HG03045 (cell line): ENCODE measurements around the gene DDX23.

ENCODE experiments used
- ATAC-seq: cut with Tn5 transposase; IDR thresholded peaks from one replicate; pipeline ENCODE4 v1.9.1; 2021; ENCODE audit warnings: mild to moderate bottlenecking, moderate library complexity; ENCODE audit not compliant: unreplicated experiment

DDX23 gene

DNA sequence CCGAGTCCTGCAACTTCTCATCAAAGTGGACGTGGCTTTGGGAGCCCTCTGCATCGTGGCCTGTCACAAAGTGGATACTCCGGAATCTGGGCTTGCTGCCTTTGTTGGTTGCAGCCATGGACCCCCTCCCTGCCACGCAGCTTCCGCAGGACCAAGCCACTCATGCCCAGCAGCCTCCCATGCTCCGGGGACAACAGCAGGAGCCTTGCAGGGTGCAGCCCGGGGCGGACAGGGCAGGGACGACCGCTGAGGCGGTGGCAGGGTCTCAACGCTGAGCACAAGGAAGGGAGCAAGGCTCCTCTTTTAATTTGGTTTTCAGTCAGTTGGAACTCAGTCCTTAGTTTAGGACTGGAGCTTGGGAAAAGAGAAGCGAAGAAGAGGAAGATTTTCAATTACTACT lies 51.0 kb downstream of the DDX23 start:
- no peak for ATAC-seq

DNA sequence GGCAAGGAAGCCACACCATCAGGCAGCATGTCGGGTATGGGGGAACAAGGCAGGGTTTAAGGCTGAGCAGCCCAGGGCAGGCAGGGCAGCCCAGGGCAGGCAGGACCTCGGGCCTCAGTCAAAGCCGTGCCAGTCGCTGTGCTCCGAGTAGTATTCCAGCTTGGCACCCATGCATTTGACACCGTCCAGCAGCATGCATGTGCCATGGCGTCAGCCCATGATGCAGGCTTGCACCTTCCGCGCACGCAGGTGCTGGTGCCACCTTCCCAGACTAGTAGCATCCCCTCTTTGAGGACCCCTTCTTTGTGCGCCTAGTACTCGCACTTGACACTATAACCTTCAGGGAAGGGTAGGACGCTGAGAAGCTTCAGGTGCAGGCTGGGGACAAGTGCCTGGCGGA lies 51.5 kb downstream of the DDX23 start:
- ATAC-seq, result no peak

DNA sequence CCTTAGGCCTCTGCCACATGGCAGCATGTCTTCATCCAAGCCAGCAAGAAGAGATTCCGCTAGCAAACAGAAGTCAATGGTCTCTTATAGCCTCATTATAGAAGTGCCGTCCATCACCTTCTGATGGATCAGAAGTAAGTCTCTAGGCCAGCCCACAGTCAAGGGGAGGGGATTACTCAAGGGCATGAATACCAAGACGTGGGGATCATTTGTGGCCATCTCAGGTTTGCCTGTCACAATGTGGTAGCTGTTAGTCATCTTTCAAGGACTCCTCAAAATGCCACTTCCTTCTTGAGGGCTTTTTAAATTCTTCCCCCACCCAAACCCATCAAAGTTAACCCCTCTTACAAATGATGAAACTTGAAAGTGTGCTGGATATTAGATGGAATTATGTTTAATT lies 55.0 kb downstream of the DDX23 start:
- no peak for ATAC-seq

DNA sequence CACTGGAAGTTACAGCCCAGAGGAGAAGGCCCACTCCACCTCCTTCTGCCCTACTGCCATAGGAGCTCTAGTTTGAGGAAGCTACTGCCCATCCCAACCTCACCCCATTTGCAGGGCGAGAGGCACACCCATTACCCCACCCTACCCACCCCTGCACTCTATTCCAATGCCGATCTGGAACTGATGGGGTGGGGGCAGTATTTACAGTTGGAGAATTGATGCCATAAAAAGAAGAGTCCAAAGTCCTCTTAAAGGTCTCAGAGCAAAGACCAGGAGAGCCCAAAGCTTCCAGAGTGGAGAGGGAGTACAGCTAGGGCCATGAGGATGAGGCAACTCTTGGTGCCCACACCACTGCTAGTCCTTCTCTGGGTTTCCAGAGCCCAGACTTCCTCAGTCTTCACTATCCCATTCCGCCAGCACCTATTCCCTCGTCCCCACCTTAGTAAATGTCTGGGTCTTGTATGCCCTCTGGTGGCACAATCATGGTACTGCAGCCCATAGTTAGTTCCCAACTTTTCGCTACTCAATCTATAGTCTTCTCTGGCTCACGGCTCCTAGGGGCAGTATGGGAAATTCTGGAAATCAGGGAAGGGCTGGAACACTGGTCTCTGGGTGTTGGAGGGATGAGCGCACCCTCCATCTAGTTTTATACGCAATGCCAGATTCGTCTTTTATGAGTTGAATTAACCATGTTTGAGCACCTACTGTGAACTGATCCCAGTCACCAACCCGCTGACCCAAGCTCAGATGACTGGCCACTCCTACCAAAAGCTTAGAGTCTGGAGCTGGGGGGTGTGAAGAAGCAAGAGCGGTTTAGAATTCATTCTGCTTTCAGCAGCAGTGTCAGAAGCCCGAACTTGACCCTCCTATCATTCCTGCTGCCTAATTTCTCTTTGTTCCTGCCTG lies 56.2 kb downstream of the DDX23 start:
- ATAC-seq, result no peak

DNA sequence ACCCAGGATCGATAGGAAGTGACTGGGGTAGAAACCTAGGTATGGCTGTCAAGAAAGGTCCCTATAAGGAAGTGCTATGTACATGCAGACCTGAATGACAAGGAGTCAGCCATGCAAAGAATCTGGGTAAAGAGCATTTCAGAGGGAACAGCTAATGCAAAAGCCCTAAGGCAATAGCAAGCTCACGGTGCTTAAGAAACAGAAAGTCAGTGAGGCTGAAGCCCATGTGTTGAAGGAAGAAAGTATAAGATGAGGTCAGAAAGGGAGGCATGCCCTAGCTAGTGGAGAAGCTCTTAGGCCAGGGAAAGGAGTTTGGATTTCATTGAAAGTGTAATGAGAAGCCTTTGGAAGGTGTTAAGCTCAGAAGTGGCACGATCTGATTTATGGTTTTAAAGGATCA lies 57.1 kb downstream of the DDX23 start:
- ATAC-seq, result no peak

DNA sequence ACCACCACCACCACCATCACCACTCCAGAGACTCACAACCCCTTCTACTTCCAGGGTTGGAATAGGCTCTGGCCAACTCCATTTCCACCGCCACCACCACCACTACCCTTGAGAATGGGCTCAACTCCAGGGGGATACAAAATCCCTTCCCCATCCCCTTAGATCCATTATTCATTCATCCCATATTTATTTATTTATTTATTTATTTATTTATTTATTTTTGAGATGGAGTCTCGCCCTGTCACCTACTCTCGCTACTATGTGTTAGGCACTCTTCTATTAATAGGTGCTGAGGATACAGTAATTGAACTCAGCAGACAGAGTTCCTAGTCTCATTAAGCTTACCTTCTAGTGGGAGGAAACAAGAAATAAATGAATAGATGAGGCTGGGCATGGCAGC lies 58.3 kb downstream of the DDX23 start:
- ATAC-seq, result no peak

DNA sequence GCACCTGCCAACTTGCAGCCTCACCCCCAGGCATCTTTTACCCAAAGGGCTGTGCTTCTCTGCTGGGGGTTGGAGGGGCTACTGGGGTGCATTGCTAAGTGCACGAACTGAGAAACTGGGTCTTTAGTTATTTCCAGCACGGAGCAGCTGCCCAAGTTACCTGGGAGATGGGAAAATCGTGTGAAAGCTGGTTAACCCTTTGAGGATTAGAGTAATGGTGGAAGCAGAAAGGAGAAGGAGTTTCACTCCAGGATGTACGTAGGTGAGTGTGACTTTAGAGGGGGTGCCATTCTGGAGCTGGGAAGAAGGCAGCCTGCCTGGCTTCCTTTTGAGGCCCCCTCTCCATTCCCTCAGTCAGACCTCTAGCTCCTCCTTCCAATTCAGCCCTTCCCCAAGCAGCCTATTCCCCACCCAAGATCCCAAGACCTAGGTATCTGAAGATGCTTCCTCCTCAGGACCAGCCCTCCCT lies 62.1 kb downstream of the DDX23 start:
- no peak for ATAC-seq

DNA sequence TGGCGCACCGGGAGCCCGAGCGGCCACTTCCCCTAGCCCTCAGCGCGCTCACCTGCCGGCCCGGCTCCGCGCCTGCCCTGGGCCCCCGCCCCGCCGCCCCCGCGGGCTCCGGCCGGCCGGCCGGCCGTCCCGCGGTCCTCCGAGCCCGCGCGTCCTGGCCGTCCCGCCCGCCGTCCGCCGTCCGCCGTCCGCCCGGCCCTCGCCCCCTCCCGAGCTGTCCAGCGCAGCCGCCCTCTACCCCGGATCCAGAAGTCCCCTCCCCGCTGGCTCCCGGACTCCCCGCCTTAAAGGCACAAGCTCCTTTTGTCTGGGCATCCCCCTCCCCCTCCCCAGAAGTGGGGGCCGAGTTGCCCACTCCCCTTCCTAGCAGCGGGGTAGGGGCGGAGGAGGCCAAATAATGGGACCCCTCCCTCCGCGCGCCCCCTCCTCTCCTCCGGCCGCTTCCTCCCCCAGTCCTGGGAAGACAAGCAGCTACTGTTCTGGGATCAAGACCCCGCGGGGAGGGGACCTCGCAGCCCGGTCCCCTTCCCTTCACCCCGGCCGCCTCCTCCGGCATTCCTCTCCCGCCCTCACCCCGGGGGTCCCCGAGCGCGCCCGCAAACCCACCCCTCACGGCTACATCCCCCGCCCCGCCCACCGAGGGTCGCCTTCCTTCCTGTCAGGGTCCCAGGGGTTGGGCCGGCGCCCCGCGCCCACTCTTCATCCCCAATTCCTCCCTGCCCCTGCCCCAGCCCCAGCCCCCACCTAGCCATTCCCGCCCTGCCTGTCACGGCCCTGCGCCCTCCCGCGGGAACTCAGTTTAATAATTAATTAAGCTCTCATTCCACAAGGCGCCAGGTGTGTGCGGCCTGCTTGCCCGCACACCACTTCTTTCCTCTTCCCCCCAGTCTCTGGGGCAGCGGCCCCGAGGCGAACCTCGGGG lies 62.8 kb downstream of the DDX23 start, which contains the start of gene ADCY6:
Gene ADCY6 (minus strand): TSS at position 236 of the 922 bp plus-strand sequence. CDS start 5,655 bp downstream, outside the sequence.
- no peak for ATAC-seq

DNA sequence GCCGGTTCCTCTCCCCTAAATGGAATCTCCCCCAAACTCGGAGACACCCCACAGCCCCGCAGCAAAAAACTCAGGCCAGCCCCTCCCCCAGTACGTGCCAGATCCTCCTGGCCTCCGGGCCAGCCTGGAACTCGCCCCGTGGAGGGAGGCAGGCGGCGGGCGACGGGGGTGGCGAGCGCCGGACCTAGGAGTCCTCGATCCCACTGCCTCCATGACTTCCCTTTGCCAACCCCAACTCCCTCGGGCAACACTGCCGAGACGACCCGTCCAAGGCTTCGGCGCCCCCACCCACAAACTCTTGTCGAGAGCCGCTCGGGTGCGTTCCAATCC lies 63.5 kb downstream of the DDX23 start:
- ATAC-seq, result no peak

DNA sequence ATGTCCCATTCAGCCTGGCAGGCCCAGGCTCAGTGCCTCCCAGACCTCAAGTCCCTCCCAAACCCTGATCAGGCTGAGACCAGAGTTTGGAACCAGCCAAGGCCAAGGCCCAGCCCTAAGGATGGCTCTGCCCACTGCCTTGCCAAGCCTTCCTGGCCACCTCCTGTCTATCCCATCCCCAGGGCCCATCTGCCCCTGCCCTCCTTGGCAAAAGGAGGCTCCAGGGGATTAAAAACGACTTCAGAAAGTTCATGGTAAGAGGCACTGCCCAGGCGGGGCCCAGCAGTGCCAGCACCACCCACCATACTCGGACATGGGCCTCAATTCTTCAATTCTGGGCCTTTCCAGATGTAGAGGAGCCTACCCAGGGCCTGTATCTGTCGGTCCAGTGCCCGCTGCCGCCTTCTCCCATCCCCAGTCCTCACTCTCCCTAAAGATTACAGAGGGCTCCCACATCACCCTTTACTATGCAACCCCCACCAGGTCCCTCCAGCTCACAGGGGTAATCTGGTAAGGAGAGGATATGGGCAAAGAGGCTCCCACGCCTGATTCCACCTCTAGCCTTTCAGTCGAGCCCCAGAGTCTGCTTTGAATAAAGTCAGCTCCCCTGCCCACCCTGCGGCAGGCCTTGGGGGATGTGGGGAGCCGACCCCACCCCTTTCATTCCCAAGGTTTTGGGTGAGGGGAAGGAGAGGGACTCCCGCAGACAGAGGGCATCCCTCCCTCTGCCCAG lies 64.0 kb downstream of the DDX23 start:
- ATAC-seq, result no peak

DNA sequence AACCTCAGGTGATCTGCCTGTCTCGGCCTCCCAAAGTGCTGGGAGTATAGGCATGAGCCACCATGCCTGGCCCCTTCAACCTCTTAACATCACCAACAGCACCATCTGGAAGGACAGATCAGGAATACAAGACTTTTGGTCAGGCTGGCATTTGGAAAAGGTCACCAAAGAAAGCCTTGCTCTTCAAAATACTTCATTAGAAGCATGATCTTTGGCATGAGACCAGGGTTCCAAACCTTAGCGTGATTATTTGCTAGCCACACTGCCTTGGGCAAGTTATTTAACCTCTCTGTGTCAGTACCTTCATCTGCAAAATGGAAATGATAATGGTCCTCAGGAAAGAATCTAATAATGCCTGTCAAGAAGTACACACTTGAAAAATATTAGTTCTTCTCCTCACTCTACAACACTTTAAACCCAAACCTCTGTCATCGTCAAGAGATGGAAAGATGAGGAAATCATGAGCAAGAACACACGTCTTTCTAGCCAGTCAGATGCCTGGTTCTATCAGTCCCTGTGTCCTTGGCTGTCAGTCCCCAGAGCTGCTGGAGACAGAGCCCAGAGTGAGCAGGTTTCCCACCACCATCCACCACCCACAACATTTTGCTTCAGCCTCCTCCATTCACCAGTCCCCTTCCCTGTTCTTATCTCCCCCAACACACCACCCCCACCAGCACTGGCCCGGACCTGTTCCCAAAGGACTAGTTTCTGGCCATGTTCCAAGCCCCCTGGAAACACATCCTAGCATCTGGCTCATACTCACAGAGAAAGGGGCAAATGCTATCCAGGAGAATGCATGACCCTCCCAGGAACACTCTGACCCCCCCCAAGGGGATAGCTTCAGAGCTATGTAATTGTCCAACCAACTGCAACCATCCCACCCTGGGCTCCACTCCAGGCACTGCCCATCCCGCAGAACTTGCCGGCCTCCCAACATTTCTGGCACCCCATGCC lies 65.1 kb downstream of the DDX23 start:
- ATAC-seq, result no peak

DNA sequence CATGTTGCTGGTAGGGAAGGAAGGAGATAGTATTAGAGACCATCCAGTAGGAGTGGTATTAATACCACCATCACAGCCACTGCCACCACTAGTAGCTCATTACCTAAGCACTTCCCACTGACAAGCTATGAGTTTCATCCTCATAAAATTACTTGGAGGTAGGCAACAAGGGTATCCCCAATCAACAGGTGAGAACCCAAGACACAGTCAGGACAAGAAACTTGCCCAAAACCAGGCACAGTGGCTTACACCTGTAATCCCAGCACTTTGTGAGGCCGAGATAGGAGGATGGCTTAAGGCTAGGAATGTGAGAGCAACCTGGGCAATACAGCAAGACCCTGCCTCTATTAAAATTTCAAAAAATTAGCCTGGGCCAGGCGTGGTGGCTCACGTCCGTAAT lies 68.5 kb downstream of the DDX23 start:
- no peak for ATAC-seq

DNA sequence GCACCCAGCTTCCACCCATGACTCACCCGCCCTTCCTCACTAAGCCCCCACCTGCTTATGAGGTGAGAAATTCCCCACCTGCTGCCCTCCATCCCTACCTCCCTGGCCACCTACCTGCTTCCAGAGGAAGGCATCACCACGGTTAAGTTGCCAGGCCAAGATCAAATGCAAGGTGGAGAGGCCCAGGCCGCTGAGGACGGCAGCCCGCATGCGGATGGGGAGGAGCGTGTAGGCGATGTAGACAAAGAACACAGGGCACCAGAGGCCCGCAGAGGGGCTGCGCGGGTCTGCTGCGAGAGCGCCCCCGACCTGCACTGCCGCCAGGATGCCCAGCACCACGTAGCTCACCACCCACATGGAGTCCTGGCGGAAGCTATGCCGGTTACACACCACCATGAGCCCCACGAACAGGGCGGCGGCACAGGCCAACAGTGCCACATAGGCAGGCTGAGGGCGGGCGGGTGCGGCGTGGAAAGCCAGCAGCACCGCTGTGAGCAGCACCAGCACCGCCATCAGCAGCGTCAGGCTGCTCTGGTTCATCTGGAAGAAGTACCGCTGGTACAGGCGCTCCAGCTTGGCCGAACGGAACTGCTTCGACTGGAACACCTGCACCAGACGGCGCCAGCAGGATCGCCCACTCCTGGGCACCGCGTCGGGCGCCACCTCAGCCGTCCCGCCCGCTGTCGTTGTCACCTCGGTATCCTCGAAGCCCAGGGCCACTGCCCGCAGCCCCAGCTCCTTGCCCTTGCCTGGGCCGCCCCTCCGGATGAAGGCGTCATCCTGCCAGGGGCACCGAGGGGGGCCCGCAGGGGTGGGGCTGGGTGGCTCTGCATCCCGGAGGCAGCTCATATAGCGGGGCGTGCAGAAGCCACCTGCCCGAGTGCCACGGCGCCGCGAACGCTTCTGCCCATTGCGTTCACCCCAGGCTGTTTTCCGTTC lies 69.2 kb downstream of the DDX23 start:
- no peak for ATAC-seq

DNA sequence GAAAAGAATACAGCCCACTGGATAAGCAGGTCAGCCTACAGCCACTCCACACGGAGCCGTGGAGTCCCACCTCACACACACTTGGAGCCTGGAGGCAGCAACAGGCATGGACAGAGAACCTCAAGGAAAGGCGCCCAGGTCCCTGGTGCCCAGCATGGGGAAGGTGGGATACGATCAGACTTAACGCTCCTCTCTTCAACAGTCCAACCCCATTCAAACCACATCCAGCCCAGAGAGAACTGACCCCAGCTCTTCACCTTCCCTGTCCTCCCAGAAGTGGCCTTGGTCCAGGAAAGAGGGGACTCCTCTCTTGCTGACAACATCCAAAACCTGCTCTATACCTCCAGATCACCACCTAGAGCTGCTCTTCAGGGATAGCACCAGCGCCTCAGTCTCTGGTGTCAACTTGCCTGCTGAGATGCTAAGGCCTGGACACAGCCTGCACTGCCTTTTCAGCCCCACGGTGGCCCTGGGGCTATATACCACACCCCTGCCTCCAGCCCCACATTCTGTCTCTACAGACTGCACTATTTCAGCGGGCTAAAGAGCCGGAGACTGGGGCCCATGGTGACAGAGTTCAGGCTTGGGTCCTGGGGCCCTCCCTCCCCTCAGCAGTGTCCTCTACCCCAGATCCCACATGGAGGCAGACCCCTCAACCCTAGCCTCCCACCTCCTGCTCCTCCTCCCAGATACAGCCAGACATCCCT lies 70.1 kb downstream of the DDX23 start:
- ATAC-seq, result no peak

DNA sequence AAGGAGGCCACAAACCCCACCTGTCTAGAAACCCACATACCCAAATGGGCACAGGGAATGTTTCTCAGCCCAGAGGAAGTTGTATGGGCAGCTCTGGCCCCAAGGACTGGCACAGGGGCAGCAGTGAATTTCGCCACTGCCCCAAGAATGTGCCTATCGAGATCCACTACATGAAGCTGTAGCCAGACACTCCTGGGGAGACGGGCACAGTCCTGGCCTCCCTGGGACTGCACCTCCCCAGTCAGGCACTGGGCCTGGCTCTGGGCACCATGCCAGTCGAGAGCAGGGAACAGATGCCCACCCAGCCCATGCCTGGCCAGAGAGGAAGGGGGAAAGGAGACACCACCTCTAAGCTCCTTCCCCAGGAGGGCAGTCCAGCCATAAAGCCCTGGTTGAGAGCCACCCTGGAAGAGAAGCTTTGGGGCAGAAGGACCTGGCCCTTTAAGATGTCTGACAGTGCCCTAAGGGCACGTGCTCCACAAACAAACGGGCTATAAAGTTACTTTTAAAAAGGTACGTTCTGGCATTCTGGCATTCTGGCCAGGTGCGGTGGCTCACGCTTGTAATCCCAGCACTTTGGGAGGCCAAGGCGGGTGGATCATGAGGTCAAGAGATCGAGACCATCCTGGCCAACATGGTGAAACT lies 71.5 kb downstream of the DDX23 start:
- ATAC-seq, result no peak

DNA sequence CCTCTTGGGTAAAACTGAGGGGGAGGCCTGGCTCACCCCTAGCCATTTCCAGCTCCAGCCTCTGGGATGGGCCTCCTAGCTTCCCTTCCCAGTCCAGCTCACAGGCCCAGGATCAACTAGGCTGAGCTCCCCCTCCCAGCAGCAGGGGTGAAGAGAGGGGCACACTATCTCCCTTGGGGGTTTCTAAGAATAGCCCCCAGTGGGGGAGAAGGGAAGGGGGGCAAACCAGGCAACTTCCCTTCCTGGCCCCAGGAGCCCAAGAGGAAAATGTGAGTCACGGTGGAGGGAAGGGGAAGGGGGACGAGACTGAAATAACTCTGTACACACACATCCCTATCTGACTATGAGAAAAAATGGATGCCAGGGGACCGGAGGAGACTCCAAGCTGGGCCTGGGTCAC lies 72.1 kb downstream of the DDX23 start:
- no peak for ATAC-seq
